ENCODE measurements around the gene EBF3. TPM values are rescaled to one million over a fixed set of nuclear protein-coding genes. Genes with fewer than 3 reads are reported as not detected.

Gene EBF3
- total and polyA plus RNA-seq, 7 donors: 1.2 to 8.9 (median 4.5) TPM; not detected in 1

DNA sequence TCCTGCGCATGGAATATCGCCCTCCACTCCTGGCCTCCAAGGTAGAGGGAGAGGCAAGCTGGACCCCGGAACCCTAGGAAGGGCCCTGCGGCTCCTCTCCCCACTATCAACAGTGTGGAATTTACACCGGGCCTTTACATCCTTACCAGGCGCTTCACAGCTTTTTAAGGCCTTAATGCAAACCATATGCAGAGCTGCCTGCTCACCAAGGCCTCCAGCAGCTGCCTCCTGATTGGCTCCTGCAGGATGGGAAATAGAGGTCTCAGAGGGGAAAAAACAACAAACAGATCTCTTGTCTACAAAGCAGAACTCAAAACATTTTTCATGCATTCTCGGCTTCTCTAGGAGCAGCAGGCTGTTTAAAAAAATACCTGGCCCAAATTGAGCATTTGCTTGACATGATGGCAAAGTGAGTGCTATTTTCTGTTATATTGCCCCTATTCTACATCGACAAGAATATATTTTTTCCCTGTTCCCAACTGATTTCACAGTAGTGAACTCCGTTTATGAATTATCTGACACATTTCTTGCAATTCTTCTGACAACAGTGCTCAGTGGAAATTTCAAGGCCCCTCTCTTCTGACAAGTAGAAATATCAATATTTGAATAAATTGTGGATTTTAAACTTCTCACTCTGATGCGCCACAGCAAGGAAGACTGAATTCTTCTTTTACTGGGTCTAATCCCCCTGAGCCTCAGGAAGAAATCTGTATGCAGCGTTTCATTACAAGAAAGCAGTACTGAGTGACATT lies 51.7 kb downstream of the EBF3 start:
- H3K4me3 ChIP-seq: no peak overlapping the region
- WGBS, 2 donors: 84% methylated on average over 11 of the region's 11 CpGs
- intact Hi-C loops (cut with DNase I): no loop called here
- H3K27ac ChIP-seq: no peak overlapping the region
- DNase-seq: no peak
- no peaks in the 10 kb centered on the region for H3K9me3 ChIP-seq
- H3K36me3 ChIP-seq: no peaks in the 10 kb centered on the region
- H3K4me1 ChIP-seq: no peaks in the 10 kb centered on the region
- H3K27me3 ChIP-seq: no peaks in the 10 kb centered on the region
- TF ChIP-seq POLR2A (IDR thresholded peaks at IDR 0.05) (no peak), EP300 (IDR thresholded peaks at IDR 0.05) (no peak), POLR2AphosphoS5 (IDR thresholded peaks at IDR 0.05) (no peak)
- TF ChIP-seq, protein P1, sequence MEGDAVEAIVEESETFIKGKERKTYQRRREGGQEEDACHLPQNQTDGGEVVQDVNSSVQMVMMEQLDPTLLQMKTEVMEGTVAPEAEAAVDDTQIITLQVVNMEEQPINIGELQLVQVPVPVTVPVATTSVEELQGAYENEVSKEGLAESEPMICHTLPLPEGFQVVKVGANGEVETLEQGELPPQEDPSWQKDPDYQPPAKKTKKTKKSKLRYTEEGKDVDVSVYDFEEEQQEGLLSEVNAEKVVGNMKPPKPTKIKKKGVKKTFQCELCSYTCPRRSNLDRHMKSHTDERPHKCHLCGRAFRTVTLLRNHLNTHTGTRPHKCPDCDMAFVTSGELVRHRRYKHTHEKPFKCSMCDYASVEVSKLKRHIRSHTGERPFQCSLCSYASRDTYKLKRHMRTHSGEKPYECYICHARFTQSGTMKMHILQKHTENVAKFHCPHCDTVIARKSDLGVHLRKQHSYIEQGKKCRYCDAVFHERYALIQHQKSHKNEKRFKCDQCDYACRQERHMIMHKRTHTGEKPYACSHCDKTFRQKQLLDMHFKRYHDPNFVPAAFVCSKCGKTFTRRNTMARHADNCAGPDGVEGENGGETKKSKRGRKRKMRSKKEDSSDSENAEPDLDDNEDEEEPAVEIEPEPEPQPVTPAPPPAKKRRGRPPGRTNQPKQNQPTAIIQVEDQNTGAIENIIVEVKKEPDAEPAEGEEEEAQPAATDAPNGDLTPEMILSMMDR (IDR thresholded peaks at IDR 0.05): no peak

DNA sequence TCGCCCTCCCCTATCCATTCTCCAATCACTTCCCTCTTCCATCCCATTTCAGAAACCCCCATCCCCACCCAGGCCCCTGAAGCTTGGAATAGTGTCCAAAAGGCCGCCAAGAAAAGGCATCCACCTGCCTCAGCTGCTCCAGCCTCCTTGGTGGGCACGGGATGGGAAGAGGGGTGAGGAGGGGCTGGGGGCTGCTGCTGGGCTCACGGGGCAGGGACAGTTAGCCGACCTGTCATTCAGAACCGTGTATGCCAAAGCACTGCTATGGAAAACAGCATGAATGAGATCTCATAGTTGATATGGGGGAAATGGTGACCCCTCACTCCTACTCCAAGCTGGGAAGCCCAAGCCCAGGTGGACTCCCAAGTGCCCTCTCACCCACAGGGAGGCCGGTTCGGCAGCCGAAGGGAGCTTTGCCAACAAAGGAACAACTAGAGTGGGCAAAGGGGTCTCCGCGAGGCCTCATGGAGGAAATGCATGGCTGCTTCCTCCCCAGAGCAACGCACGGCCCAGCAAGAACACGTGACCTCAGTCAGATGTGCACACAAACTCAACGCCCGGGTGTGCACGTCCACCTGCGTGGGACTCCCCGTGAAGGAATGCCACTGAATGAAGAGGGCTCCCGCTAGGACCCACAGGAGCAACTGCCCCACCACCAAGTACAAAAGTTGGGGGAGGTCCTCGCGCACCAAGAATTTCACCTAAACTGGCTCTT lies 52.5 kb downstream of the EBF3 start:
- Histone ChIP-seq H3K36me3 (no peaks in the 10 kb centered on the region), H3K9me3 (no peaks in the 10 kb centered on the region), H3K27ac (no peak overlapping the region), H3K27me3 (no peaks in the 10 kb centered on the region), H3K4me3 (no peak overlapping the region), H3K4me1 (no peaks in the 10 kb centered on the region)
- no peak for DNase-seq
- WGBS, 2 donors: 83 to 85% methylated on average over 22 of the region's 22 CpGs
- intact Hi-C loops (cut with DNase I): no loop called here
- TF ChIP-seq, protein P1 (IDR thresholded peaks at IDR 0.05): no peak
- no peak for TF ChIP-seq EP300 (IDR thresholded peaks at IDR 0.05)

DNA sequence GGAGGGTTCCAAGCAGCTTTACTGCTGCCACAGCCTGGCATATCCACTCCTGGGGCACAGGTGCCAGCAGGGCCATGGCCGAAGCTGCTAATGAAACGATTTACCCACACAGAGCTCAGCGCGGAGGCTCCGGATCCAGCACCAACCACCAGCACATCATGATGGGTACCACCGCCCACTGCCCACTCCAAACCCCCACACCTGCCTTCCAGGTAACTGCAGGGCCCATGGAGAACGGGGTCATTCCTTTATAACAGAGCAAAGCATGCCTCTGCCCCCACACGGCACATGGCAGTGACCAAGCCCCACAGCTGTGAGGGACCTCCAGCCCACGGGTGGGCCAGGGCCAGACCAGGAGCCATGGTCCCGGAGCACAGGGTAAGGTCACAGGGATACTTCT lies 53.2 kb downstream of the EBF3 start:
- WGBS, 2 donors: 87 to 92% methylated on average over 10 of the region's 10 CpGs

DNA sequence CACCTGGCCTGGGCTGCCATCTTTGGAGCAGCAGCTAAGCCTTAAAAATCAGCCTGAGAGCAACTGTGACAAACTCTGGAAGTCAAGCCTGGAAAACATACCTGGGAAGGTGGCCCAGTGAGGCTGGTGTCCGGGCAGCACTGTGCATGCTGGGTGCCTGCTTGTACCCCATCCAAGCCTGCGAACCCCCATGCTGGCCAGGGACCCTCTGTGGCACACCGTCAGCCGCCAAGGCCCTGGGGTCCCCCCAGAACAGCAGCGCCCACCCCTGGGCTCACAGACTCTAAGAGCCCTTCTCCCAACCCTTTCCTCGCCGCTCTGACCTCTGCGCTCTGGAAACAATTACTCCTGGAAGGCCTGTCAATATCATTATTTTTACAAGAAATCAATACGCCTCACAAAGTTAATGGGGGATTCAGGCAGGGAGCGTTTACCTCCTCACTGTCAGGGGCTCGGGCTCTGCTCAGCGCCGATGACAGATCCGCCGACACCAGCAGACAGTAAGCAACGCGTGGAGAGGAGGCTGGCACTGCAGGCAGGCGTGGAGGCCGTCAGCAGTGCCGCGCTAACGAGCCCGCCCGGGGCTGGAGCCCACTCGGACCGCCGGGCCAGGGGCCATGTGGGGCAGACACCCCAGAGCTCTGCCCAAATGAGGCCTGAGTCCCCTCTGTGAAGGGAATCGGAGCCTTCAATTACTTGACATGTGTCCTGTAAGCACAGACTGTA lies 54.4 kb downstream of the EBF3 start:
- Histone ChIP-seq H3K27me3 (no peaks in the 10 kb centered on the region), H3K9me3 (no peaks in the 10 kb centered on the region), H3K4me1 (no peaks in the 10 kb centered on the region), H3K27ac (no peak overlapping the region), H3K4me3 (no peak overlapping the region), H3K36me3 (no peaks in the 10 kb centered on the region)
- intact Hi-C loops (cut with DNase I): no loop called here
- no peak for TF ChIP-seq POLR2A (IDR thresholded peaks at IDR 0.05)
- no peak for TF ChIP-seq POLR2AphosphoS5 (IDR thresholded peaks at IDR 0.05)
- no peak for TF ChIP-seq EP300 (IDR thresholded peaks at IDR 0.05)
- TF ChIP-seq, protein P1 (IDR thresholded peaks at IDR 0.05): no peak
- 91 to 92% methylated on average over 28 of the region's 28 CpGs for WGBS, 2 donors
- no peak for DNase-seq

More for the DNA sequence above, 53.2 kb downstream of the EBF3 start:
- Histone ChIP-seq H3K9me3 (no peaks in the 10 kb centered on the region), H3K27ac (no peak overlapping the region), H3K27me3 (no peaks in the 10 kb centered on the region), H3K4me1 (no peaks in the 10 kb centered on the region), H3K4me3 (no peak overlapping the region), H3K36me3 (no peaks in the 10 kb centered on the region)
- no peak for TF ChIP-seq POLR2A (IDR thresholded peaks at IDR 0.05)
- TF ChIP-seq POLR2AphosphoS5 (IDR thresholded peaks at IDR 0.05): no peak
- TF ChIP-seq EP300 (IDR thresholded peaks at IDR 0.05): no peak
- TF ChIP-seq, protein P1 (IDR thresholded peaks at IDR 0.05): no peak
- intact Hi-C loops (cut with DNase I): no loop called here
- DNase-seq: no peak

Measured in sigmoid colon (tissue), 7 donors.